HL-60 (cell line): Measurements from ENCODE around the gene PCCA.

Experiments
- DNase-seq, 2 experiments: peaks; one replicate each; pipeline ENCODE4 v3.0.0-alpha.2; 2010 to 2020; ENCODE audit warnings: low read depth in 1 of 2, low spot score in 1 of 2
- H3K27ac ChIP-seq: fragments of 250-450 bp; sonication (Bioruptor Pico); replicated peaks from 2 replicates; pipeline ENCODE4 v1.5.1; 2020; ENCODE audit warnings: mild to moderate bottlenecking, moderate library complexity
- H3K27me3 ChIP-seq: fragments of 250-450 bp; sonication (Bioruptor Pico); 2 replicates; pipeline ENCODE4 v1.5.1; 2021; ENCODE audit warnings: mild to moderate bottlenecking, moderate library complexity; ENCODE audit not compliant: insufficient read depth, poor library complexity, severe bottlenecking
- H3K4me3 ChIP-seq: replicated peaks from 2 replicates; pipeline ENCODE4 v1.5.1; 2011; ENCODE audit warnings: mild to moderate bottlenecking, control low read depth, low read length; ENCODE audit not compliant: insufficient read depth
- CTCF ChIP-seq: IDR thresholded peaks from one replicate; pipeline ENCODE4 v1.5.1; 2011; ENCODE audit warnings: low read length, control low read depth, inconsistent platforms; ENCODE audit not compliant: insufficient read depth
- GABPA ChIP-seq: IDR thresholded peaks from 2 replicates; pipeline ENCODE4 v1.6.1; 2012; ENCODE audit warnings: low read depth
- POLR2AphosphoS5 ChIP-seq: IDR thresholded peaks from 2 replicates; pipeline ENCODE4 v1.6.1; 2012; ENCODE audit warnings: low read depth
- REST ChIP-seq: IDR thresholded peaks from 2 replicates; pipeline ENCODE4 v1.6.1; 2012; ENCODE audit warnings: low read depth; ENCODE audit not compliant: insufficient replicate concordance
- SPI1 ChIP-seq: IDR thresholded peaks from 2 replicates; pipeline ENCODE4 v1.6.1; 2012; ENCODE audit warnings: low read depth, mild to moderate bottlenecking, borderline replicate concordance

PCCA gene

DNA sequence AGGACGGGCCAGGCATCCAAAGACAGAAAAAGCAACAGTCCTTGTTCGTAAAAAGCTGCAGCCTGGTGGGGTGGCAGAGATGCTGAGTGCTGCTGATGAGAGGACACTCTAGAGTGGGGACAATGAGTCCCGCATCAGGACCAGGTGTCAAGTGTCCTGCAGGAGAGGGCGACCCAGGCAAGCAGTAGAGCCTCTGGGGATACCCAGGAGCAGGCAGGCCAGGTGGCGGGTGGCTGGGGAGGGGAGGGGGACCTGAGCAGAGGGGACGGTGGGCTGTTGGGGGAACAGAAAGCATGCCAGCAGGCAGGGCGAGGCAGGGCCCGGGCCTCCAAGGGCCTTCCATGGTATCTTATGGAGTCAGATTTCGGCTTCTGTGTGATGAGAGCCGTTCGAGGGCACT lies 463.9 kb downstream of the PCCA start:
- no peak for DNase-seq
- Histone ChIP-seq H3K4me3 (no peak overlapping the region), H3K27ac (no peak overlapping the region), H3K27me3 (no peaks in the 10 kb centered on the region)
- no peak for TF ChIP-seq POLR2AphosphoS5
- no peak for TF ChIP-seq REST
- no peak for TF ChIP-seq SPI1
- TF ChIP-seq CTCF, result no peak
- no peak for TF ChIP-seq GABPA

- Histone ChIP-seq H3K27ac (no peak overlapping the region), H3K27me3 (no peaks in the 10 kb centered on the region), H3K4me3 (no peak overlapping the region)
- no peak for DNase-seq
- TF ChIP-seq SPI1 (no peak), CTCF (no peak), GABPA (no peak), POLR2AphosphoS5 (no peak), REST (no peak)
Observed at GRCh38 chr13:100559886-100560285, 471.0 kb downstream of the PCCA start.

DNA sequence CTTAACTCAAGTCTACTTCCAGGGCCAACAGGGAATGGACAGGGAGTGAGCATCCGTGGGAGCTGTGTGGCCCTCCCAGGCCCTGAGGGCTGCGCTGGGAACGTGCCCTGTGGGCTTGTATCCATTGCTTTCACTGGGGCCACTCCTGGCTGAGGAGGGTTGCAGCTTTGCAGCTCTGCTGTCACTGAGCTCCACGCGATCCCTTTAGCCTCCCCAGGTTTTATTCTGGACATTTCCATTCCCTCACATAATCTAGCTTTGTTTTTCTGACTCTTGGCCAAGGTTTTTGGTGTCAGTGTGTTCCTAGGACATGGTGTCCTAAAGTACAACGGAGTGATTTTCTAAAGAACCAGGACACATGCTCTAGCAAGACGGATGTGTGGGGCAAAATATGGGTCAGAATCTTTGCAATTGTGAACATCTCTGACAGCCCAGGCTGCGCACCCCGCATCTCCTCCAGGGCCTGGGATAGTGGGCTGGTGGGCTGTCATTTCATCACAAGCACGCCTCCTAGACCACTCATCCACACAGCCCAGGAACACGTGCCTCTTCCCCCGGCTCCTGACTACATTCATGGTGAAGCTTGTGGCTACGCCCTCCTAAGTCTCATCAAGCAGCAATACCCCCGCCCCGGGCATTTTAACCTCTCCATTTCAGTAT lies 471.7 kb downstream of the PCCA start:
- Histone ChIP-seq H3K27me3 (no peaks in the 10 kb centered on the region), H3K27ac (no peak overlapping the region), H3K4me3 (no peak overlapping the region)
- TF ChIP-seq GABPA, result no peak
- no peak for TF ChIP-seq CTCF
- TF ChIP-seq SPI1, result no peak
- TF ChIP-seq REST, result no peak
- no peak for TF ChIP-seq POLR2AphosphoS5
- no peak for DNase-seq
